Globus pallidus (tissue), 1 donor: ENCODE data around the gene CD83.

Source experiments
- DNase-seq: peaks from one replicate; pipeline ENCODE4 v3.0.0-alpha.2; 2015; ENCODE audit warnings: low spot score

Gene CD83

GRCh38 chr6:14123386-14124111 lies 6.0 kb downstream of the CD83 start:
- peak; percentile 58 for DNase-seq

DNA sequence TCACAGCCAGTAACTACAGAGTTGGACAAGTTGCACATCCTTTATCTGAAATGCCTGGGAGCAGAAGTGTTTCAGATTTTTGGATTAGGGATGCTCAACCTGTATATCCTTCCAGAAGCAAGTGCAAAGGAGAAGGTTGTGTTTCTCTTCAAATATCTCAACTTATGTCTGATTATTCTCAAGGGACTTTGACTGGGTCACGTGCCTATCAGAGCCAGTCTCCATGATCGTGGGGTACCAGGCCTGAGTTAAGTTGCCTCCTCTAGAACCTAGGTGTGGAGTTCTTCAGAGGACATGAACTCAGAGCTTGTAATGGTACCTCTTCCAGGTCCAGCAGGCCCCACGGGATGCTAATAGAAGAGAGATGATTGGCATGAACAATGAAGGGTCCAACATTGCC lies 7.8 kb downstream of the CD83 start:
- DNase-seq = no peak

- DNase-seq = no peak
These were observed 8.6 kb downstream of the CD83 start for GRCh38 chr6:14126191-14126590.

GRCh38 chr6:14127611-14128010 lies 10.0 kb downstream of the CD83 start:
- DNase-seq = no peak

DNA sequence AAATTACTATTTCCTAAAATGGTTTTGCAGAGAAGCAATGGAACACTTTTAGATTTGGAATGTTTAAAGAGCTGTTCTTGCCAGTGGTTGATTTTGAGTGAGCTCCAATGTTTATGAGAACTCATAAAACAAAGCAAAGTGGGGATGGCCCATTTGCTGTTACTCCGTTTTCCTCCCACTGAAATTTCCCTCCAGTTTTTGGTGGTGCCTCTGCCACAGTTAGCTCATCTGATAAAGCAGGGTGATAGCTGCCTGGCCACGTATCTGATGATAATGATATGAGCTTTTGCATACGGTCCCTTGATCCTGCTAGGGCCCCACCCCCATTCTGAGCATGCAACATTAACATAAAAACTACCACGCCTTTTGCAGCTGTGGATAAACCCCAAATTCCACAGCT lies 10.4 kb downstream of the CD83 start:
- DNase-seq = no peak

- DNase-seq = no peak
These were observed 11.2 kb downstream of the CD83 start for GRCh38 chr6:14128746-14129145.

DNA sequence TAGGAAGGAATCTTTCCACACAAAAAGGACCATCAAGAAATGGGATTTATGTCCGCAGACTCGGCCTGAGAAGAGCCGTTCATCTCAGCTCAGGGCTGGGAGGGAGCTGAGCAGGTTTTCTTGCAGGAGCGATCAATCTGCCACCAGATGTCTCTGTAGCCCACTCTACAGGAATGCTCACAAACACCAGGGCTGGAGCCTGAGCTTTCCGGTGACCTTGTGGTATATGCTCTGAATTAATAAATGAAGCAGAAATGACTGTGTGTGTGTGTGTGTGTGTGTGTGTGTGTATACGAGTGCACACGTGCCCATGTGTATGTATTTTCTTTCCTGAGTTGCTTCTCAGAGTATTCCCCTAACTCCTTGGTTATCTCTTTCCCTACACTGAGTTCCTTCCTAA lies 12.0 kb downstream of the CD83 start:
- DNase-seq = peak; percentile 55

DNA sequence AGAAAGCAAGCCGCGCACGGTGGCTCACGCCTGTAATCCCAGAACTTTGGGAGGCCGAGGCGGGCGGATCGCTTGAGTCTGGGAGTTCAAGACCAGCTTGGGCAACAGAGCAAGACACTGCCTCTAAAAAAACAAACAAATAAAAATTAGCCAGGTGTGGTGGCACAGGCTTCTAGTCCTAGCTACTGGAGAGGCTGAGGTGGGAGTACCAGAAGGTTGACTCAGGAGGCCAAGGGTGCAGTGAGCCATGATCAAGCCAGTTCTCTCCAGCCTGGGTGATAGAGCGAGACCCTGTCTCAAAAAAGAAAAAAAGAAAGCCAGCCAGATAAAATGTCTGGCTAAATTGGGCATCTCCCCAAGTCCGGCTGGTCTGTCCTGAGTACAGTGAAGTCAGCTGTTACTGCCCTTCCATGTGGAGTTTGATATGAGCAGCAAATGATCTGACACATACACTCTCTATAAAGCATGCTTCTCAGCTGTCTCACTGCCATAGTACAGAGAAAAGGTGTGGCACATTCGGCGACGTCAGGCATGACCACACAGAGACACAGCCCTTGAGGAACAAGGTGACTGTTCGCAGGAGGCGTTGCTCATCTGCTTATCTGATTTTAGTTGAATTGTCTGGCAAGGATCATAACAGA lies 13.0 kb downstream of the CD83 start:
- DNase-seq = no peak

GRCh38 chr6:14131579-14131978 lies 14.0 kb downstream of the CD83 start:
- DNase-seq = no peak

DNA sequence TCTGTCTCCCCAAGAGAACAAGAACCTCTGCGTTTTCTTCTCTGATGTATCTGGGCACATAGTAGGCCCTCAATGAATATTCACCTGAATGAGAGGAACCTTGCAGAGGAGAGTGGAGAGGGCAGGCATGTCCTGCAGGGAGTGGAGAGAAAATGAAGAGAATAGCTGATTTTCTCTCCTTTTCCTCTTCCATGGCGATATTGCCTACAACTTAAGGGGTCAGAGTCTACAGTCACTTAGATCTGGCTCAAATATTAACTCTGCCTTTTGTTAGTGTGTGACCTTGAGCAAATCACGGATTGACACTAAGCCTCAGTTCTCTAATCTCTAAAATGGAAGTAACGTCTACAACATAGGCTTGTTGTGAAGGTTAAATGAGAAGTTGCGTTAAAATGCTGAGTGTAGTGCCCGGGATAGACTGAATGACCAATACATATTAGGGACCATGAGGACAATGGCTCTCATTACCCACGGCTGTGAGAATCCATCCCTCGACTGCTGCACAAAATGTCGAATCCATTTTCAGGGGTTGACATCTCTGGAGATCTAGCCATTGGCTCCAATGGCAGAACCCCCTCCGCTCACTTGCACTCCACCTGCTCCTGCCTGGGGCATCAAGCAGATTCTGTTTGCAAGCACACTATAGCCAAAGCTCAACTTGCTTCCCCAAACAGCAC lies 14.8 kb downstream of the CD83 start:
- no peak for DNase-seq

DNA sequence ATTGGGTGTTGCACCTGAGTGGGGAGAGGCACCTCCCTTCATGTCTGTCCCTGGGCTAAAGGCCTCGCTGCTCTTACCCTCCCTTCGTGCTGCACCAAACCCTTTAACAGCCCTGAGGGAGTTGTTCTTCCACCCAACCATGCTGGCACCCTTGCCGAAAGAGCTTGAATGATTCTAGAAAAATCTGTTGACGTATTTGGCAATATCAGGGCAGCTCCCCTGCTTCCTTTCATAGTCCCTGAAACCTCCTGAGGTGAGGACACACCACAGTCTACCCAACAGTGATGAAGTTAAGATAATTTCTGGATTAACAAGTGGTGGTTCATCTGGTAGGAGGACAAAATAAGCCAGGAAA lies 15.3 kb downstream of the CD83 start:
- DNase-seq = no peak

DNA sequence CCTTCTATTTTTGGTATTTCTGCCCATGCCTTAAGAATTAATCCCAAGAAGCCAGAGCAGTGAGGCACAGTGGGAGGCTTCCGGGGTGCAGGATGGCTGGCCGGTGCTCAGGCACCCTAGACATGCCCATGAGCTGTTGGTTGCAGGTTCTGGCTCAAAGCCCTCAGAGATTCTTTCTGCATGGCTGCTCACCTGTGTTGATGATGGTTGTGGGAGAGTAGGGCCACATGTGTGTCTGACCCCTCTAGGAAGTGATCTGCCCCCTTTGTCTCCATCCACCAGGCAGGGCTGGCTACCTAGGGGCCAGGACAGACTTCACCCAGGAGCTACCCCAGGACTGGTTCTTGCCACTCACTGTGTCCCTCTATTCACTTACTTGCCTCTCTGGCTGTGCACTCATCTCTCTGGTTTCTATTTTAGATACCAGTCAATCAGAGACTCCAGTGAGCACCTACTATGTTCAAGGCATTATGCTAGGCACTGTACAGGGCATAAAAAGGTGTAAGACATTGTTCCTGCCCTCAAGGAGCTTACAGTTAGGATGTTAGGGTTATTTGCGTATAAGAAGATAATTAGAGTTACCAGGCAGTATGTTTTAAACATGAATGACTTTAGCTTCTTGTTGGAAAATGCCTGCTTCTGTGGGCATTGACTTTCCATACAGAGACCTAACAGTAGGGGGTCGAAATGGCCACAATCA lies 16.8 kb downstream of the CD83 start:
- no peak for DNase-seq

- DNase-seq = peak; percentile 30
These were observed 18.4 kb downstream of the CD83 start for GRCh38 chr6:14135893-14136539.

- no peak for DNase-seq
These were observed 21.2 kb downstream of the CD83 start for GRCh38 chr6:14138701-14139215.

DNA sequence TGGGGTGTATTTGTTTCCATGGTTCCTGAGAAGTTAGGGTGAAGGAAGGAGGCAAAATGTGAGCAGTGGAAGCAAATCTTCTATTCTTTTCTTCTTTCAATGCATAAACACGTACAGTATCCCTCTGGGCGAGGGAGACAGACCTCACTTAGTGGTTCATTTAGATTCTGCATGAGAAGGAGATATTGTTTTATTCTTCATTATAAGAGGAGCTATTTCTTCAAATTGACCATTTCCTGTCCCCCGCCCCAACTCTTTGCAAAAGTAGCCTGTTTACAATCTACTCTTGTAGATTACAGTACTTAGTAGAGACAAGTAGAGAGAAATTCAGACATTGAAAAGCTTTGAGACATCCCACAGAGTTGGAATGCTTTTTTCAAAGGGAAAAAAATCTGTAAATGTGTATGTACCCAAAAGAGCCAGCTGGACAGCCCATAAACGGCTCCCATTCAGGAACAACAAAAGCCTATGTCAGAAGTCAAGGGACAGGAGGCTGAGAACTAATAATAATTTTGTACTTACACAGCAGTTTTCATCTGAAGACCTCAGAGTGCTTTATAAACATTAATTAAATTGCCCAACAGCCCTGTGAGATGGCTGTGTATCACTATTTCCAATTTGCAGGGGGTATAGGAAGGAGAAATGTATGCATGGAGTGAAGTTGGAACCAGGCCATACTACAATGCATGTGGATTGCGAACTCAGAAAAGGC lies 23.9 kb downstream of the CD83 start:
- DNase-seq = no peak

DNA sequence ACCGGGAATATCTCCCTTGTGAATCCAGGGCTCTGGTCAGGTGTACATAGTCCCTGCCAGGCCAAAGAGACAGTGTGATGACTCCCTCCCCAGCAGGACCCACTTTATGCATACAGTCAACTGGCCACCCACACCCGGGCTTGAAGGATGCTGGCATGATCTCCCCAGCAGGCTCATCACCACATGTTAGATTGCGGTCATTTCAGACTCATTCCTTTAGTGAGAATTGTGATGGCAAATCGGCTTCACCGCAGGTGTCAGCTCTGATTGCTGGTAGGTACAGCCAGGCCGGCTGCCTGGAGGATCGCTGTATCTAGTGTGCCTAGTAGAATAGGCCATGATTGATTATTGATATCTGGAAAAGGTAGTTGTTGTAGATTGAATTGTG lies 24.5 kb downstream of the CD83 start:
- DNase-seq = no peak

DNA sequence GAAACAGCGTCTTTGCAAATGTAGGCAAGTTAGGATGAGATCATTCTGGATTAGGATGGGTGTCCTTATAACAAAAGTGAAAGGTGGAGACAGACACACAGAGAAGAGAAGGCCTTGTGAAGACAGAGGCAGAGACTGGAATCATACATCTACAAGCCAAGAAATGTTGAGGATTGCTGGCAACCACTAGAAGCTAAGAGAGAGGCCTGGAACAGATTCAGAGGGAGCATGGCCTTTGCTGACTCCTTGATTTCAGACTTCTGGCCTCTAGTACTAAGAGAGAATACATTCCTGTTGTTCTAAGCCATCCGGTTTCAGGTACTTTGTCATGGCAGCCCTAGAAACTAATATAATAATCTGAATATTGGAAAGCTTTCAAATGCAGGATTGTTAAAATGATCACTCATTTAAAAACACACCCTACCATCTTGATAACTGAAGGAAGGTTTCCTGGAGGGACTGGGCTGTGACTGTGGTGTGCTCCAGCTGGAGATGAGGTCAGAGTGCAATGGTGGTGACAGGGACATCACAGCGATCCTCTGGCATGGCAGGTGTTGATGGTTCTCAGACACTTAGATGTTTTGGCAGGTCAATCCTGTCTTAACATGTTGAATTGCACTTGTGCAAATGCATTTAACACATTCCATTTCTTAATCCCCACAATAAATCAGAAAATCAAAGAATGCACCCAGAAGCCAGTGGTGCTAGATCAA lies 25.1 kb downstream of the CD83 start:
- no peak for DNase-seq

GRCh38 chr6:14143305-14143704 lies 25.7 kb downstream of the CD83 start:
- DNase-seq = no peak

DNA sequence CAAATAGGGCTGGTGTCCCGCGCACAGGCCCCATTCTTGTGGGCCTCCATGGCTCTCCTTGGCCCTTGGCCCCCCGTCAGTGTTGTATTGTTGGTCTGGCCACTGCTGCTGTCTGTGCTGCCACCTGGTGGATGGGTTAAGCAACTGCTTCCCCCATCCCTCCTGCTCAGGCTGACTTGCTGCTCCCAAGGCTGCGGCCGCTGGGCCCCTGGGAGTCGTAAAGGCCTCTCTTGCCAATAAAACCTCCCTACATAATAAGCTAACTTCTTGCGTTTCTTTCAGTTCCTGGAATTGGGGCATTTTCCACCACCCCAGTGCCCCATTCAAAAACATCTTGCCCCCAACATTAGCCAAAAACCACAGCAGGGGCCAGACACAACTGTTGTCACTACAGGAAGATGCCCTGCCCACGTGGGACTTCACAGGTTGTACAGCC lies 27.1 kb downstream of the CD83 start:
- peak; percentile 49 for DNase-seq

DNA sequence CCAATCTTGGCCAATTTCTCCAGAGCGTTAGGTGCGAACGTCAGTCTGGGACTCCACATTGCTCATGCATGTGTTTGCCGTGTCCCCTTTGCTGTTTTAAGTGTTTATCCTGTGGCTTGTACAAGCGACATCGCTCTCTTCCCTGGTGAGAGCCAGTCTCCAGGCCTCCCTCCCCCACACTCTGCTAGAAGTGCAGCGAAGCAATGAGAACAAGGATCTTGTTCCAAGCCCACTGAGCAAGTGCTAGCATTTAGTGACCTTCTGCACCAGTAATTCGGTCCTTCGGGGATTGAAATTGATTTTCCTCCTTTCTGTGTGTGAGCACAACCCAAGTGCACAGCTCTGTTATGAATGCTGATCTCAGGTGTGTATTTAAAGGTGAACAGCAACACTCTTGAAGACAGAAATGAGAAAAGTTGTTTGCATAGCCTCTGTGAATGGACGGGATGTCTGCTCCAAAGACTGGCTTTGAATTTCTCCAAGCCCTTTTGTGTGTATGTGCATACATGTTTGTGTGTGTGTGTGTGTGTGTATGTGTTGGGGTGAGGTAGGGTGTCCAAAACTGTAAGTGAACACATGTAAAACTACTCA lies 29.0 kb downstream of the CD83 start:
- DNase-seq = no peak
